ENCODE results near the gene COBL. TPM values are rescaled to one million over a fixed set of nuclear protein-coding genes. Genes with fewer than 3 reads are reported as not detected.

The COBL gene
- total and polyA plus RNA-seq, 10 of the 15 experiments (the other 5 are each of a cell fraction or from before 2014, with no cell fraction given) = 0.21 TPM; not detected in 9

- TF ChIP-seq REST (IDR thresholded peaks at IDR 0.05; ENCODE audit: low read depth, low read length) = no peak
- no peak for TF ChIP-seq WRNIP1 (IDR thresholded peaks at IDR 0.05; ENCODE audit: borderline replicate concordance, low read depth, low read length)
- TF ChIP-seq NRF1 (conservative IDR thresholded peaks at IDR 0.05; ENCODE audit: low read depth, low read length) = no peak
- TF ChIP-seq EP300 (IDR thresholded peaks at IDR 0.05; ENCODE audit: borderline replicate concordance in 1 of 2, control insufficient read depth in 1 of 2, low read depth in 2 of 2, low read length in 2 of 2) = no peak
- no peak for TF ChIP-seq HCFC1 (IDR thresholded peaks at IDR 0.05; ENCODE audit: low read length)
- TF ChIP-seq NBN (IDR thresholded peaks at IDR 0.05) = no peak
Measured at GRCh38 chr7:51005074-51005473, 311.5 kb downstream of the COBL start (continued).

DNA sequence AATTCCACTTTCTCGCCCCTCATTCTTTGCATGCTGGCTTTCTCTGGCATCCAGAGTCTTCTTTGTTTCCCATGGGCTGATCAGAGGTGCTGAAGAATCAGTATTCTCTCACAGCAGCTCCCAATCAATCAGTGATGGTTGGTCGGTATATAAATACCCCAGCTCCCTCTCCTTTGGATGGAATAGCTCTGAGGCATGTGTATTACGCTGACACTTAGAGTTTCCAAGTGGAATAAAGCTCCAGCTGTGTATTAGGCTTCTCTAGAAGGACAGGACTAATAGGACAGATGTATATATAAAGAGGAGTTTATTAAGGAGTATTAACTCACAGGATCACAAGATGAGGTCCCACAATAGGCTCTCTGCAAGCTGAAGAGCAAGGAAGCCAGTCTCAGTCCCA is 315.7 kb downstream of the COBL start:
- H3K27ac ChIP-seq (ENCODE audit: control insufficient read depth, insufficient read depth) = no peak overlapping the region
- H3K4me3 ChIP-seq = no peak overlapping the region
- ChIA-PET CTCF (interaction anchor here (1.2 to 1.6 kb wide), 3 partner anchors 23 to 533 kb away, joined by 3 to 6 read pairs (median 3); no protein-coding TSS in a partner anchor), RAD21 (ENCODE audit: unreplicated experiment) (no interaction called here), POLR2A (no interaction called here), SMC1A (ENCODE audit: uncharacterized antibody, unreplicated experiment) (interaction anchor here (0.6 to 1.3 kb wide), 2 partner anchors 59 to 533 kb away, joined by 3 read pairs; no protein-coding TSS in a partner anchor)
- H3K27me3 ChIP-seq (replicated peaks in 1 of 2; ENCODE audit: control insufficient read depth in 2 of 2, insufficient read depth in 2 of 2, low read length in 1 of 2) = no peaks in the 10 kb centered on the region
- H3K4me2 ChIP-seq (ENCODE audit: control insufficient read depth, insufficient read depth) = no peak overlapping the region
- H3K79me2 ChIP-seq (ENCODE audit: control insufficient read depth, insufficient read depth, low read length) = no peaks in the 10 kb centered on the region
- DNase-seq (ENCODE audit: low read depth, low spot score) (no peak), ATAC-seq (no peak), FAIRE-seq (no peak)
- in situ Hi-C loops (cut with MboI) = no loop called here
- no peaks in the 10 kb centered on the region for H3K36me3 ChIP-seq (ENCODE audit: control insufficient read depth in 2 of 2, insufficient read depth in 2 of 2, low read length in 1 of 2)
- no TSS peak for BruUV-seq (replicated peaks)
- no peak overlapping the region for H2AFZ ChIP-seq (ENCODE audit: control insufficient read depth, low read depth, low read length)
- no peaks in the 10 kb centered on the region for H4K20me1 ChIP-seq (ENCODE audit: control insufficient read depth, insufficient read depth)
- intact Hi-C loops (cut with micrococcal nuclease; ENCODE audit: unreplicated experiment) = no loop called here
- 0% methylated on average over 3 of the region's 3 CpGs for WGBS (ENCODE audit: insufficient coverage, insufficient replicate concordance, low lambda C conversion rate, missing lambda C conversion rate)
- no peaks in the 10 kb centered on the region for H3K4me1 ChIP-seq (ENCODE audit: control insufficient read depth, insufficient read depth, low read length)
- H3K9me3 ChIP-seq (replicated peaks; ENCODE audit: control insufficient read depth, insufficient read depth, low read length) = no peaks in the 10 kb centered on the region
- H3K9ac ChIP-seq (ENCODE audit: control insufficient read depth, insufficient read depth, low read length) = no peak overlapping the region
- TF ChIP-seq JUNB (IDR thresholded peaks at IDR 0.05) (no peak), CHD1 (IDR thresholded peaks at IDR 0.05; ENCODE audit: low read depth, low read length) (no peak), ZNF217 (IDR thresholded peaks at IDR 0.05) (no peak), SREBF1 (IDR thresholded peaks at IDR 0.05; ENCODE audit: low read length) (no peak), ZSCAN29 (IDR thresholded peaks at IDR 0.05) (no peak), NKRF (conservative IDR thresholded peaks at IDR 0.05) (no peak), SUZ12 (IDR thresholded peaks at IDR 0.05; ENCODE audit: unreplicated experiment) (no peak), MTA3 (IDR thresholded peaks at IDR 0.05; ENCODE audit: borderline replicate concordance, low read length) (no peak), MEF2B (IDR thresholded peaks at IDR 0.05; ENCODE audit: partially characterized antibody, poor library complexity, severe bottlenecking) (no peak)
- TF ChIP-seq, protein P1, sequence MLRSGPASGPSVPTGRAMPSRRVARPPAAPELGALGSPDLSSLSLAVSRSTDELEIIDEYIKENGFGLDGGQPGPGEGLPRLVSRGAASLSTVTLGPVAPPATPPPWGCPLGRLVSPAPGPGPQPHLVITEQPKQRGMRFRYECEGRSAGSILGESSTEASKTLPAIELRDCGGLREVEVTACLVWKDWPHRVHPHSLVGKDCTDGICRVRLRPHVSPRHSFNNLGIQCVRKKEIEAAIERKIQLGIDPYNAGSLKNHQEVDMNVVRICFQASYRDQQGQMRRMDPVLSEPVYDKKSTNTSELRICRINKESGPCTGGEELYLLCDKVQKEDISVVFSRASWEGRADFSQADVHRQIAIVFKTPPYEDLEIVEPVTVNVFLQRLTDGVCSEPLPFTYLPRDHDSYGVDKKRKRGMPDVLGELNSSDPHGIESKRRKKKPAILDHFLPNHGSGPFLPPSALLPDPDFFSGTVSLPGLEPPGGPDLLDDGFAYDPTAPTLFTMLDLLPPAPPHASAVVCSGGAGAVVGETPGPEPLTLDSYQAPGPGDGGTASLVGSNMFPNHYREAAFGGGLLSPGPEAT (IDR thresholded peaks at IDR 0.05; ENCODE audit: low read depth) = no peak

All from GM12878 (cell line).